GM12874 (cell line): Measurements from ENCODE around the gene HDAC3.

Source experiments
- CTCF ChIP-seq: IDR thresholded peaks from 2 replicates; pipeline ENCODE4 v1.5.1; 2011; ENCODE audit warnings: low read depth, mild to moderate bottlenecking, control low read depth, low read length, moderate library complexity; ENCODE audit not compliant: insufficient read depth

Gene HDAC3

GRCh38 chr5:141617128-141617527 lies 19.5 kb downstream of the HDAC3 start:
- no peak for TF ChIP-seq CTCF

DNA sequence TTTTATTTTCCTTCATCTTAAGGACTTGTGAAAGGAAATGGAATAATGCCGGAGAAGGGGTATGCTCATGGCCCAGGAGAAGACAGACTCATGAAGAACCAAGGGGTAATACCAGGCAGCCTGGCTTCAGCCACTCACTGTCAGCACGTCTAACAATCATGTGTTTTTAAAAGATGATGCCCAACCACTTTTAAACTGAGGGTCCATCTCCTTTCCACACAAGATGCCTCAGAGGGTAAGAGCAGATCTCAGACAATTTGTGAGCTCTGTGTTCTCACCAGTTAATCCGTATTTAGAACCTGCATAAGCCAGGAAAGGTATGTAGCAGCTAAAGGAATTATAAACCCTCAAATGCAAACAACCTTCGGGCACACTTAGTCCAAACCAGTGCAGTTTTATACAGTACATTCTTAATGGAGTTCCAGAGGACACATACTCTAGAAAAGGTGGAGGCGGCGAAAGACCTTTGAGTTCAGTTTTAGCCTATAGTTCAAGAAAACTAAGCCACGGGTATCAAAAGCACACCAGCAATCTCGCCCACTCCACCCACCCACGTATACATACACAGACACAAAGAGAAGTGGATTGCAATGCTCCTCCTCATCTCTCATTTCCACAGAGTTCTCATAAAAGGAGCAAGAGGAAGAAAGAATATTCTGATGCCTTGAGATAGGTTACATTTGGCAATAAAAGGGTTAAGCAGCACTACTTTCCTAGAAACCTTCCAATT lies 20.5 kb downstream of the HDAC3 start:
- TF ChIP-seq CTCF, result no peak

- TF ChIP-seq CTCF, result no peak
Measured at GRCh38 chr5:141613344-141613743, 23.3 kb downstream of the HDAC3 start.

DNA sequence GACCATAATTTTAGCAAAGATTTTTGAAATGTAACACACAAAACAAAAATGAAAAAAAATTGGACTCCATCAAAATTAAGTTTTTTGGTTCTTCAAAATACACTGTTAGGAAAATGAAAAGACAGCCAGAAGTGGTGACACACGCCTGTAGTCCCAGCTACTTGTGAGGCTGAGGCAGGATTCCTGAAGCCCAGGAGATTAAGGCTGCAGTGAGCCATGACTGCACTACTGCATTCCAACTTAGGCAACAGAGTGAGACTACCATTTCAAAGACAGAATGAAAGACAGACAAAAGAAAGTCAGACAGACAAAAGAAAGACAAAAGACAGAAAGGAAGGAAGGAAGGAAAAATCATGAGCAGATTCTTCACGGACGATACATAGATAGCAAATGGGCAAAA lies 25.4 kb downstream of the HDAC3 start:
- no peak for TF ChIP-seq CTCF

DNA sequence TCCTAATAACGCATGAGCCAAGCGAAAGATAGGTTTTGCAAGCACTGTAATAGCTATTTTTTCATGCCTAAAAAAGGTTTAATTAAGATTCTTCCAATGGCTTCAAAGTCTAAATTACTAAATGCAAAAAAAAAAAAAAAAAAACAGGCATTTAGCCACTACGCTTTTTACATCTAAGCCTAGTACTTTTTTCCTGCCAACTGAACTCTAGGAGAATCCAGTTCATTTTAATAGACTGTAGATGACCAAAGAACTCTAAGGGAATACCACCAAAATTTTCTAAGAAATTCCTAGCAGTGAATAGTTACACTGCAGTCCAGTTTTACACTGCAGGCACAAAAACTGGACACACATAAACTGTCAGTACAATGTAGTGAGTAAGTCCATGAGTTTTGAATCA lies 27.6 kb downstream of the HDAC3 start:
- TF ChIP-seq CTCF, result no peak

DNA sequence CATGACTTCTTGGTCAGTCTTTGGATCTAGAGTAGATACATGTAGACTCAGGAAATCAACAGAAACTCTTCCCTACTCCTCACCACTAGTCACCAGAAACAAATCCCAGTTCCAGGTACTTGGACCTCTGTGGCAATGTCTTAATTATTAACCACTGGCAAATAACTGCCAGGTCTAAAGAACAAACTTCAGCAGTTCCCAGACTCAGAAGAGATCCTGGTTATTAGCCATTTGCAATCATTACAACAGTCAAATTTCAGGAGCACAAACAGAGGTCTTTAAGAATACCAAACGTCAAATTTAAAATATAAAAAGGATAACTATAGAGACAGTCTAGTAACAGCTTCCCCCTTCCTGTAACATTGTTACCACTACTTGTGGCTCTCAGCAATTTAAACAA lies 28.1 kb downstream of the HDAC3 start:
- TF ChIP-seq CTCF, result no peak

DNA sequence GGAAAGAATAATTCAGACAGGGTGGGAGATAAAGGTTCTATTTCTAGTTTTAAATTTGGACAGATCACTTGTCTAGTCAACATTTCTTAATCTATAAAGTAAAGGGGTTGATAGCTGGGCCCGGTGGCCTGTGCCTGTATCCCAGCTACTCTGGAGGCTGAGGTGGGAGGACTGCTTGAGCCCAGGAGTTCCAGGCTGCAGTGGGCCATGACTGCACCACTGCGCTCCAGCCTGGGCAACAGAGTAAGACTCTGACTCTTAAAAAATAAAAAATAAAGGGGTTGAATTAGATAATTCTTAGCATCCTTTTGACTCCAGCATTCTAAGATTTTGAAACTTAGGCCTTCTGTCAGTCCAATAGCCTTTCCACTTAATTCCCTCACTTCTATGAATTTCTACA lies 28.6 kb downstream of the HDAC3 start:
- no peak for TF ChIP-seq CTCF
